H1 (cell line): ENCODE measurements around the gene BSPRY. TPM values are rescaled to one million over a fixed set of nuclear protein-coding genes. Genes with fewer than 3 reads are reported as not detected.
A peak's percentile ranks its signal among the peaks of the same experiment; 100 is the strongest.

Source experiments
- EGR1 ChIP-seq: IDR thresholded peaks from 2 replicates; pipeline ENCODE4 v1.6.1; 2011; ENCODE audit warnings: low read depth, low read length, borderline replicate concordance
- HDAC2 ChIP-seq, 2 experiments: fragments of 300-600 bp in 1 of 2; sonication (generic) in 1 of 2; IDR thresholded peaks; 2 replicates each; pipeline ENCODE4 v1.6.1; 2011 to 2012; ENCODE audit warnings: low read depth in 2 of 2, low read length in 2 of 2, mild to moderate bottlenecking in 2 of 2, moderate library complexity in 2 of 2, borderline replicate concordance in 1 of 2, inconsistent platforms in 1 of 2
- JUND ChIP-seq: IDR thresholded peaks from 2 replicates; pipeline ENCODE4 v1.6.1; 2011; ENCODE audit warnings: mild to moderate bottlenecking, improper control_type of control experiment, low read length
- TAF1 ChIP-seq: IDR thresholded peaks from 2 replicates; pipeline ENCODE4 v1.6.1; 2011; ENCODE audit warnings: mild to moderate bottlenecking, low read depth, low read length
- TEAD4 ChIP-seq: IDR thresholded peaks from 2 replicates; pipeline ENCODE4 v1.6.1; 2012; ENCODE audit warnings: low read depth, low read length, inconsistent platforms, mixed read lengths
- polyA plus RNA-seq, 7 experiments: library from polyadenylated mRNA; depleted of rRNA in 3 of 7; stranded (reverse) in 5 of 7; unstranded in 2 of 7; fragments of >200 nt in 5 of 7; fragments of 200-250 nt in 2 of 7; gene quantifications; 1 replicate in 5 of 7; 2 replicates in 1 of 7; 4 replicates in 1 of 7; pipeline versions ENCODE4 v1.2.1 to v1.2.3, GENCODE V29; 2011 to 2013; ENCODE audit warnings: missing spikeins in 2 of 7, mixed read lengths in 2 of 7
- total RNA-seq: library from RNA; stranded (reverse); fragmentation: NEBNext Ultra II Directional; extraction: Animal tissue kit (Norgen Biotek cat#: 25700); gene quantifications from 2 replicates; pipeline ENCODE4 v1.2.1, GENCODE V29; 2021
- TF ChIP-seq, protein P1 (sequence below): IDR thresholded peaks from 2 replicates; pipeline ENCODE4 v1.6.1; 2012; ENCODE audit warnings: low read length, inconsistent platforms
- TF ChIP-seq, protein P2 (sequence below): fragments of 300-600 bp; sonication (generic); IDR thresholded peaks from 2 replicates; pipeline ENCODE4 v1.7.1; 2012; ENCODE audit warnings: low read length, moderate library complexity, mild to moderate bottlenecking, inconsistent platforms; ENCODE audit not compliant: insufficient replicate concordance

The BSPRY gene
- total and polyA plus RNA-seq, 2 of the 8 experiments (the other 6 are each of a cell fraction or from before 2014, with no cell fraction given), result 5.5 to 10.9 TPM

DNA sequence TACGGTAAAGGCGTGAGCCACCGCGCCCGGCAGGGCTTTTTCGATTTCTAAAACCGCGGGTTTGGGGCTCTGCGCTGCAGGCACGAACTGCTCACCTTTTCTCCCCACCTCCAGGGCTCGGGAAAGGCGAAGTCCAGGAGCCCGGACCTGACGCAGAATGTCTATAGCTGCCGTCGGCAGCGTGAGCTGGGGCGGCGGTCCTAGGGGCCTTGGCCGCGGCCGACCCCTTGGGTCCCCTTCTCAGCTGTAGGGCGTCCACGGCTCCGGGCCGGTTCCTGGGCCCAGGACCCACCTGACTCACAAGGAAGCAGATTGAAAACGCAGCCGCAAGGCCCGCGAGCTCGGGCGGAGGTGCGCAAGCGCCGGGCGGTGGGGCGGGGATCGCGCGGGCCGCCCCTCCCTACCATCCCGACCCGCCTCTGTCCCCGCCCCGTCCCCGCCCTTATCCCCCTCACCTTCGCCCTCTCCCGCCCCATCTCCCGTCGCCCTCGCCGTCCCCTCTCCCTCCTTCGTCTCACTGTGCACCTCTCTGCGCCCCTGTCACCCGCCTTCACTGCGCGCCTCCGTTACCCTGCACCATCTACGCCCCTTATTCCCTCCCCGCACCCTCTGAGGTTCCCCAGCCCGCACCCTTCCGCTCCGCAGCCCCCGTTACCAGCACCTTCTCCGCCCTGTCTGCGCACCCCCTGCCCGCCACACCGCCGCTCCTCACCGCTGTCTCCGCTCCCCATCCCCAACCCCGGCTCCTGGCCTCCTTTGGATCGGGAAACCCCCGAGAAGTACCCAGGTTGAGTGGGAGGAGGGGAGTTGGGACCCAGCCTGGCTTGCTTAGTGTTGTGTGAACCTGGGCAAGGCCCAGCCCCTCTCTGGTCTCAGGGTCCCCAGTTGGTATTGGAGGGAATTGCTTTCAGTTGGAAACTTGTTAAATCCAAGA lies 27.6 kb downstream of the BSPRY start, which contains the start of gene HDHD3 (continued):
- no peak for TF ChIP-seq JUND
- TF ChIP-seq EGR1, result 0 out of 2 replicates have a peak, but pooled peaks have one; percentile 30
- TF ChIP-seq TAF1, result peak; percentile 61
- no peak for TF ChIP-seq HDAC2 (IDR thresholded peaks at IDR 0.05; ENCODE audit: borderline replicate concordance in 1 of 2, low read depth in 2 of 2, low read length in 2 of 2)
- TF ChIP-seq, protein P1, sequence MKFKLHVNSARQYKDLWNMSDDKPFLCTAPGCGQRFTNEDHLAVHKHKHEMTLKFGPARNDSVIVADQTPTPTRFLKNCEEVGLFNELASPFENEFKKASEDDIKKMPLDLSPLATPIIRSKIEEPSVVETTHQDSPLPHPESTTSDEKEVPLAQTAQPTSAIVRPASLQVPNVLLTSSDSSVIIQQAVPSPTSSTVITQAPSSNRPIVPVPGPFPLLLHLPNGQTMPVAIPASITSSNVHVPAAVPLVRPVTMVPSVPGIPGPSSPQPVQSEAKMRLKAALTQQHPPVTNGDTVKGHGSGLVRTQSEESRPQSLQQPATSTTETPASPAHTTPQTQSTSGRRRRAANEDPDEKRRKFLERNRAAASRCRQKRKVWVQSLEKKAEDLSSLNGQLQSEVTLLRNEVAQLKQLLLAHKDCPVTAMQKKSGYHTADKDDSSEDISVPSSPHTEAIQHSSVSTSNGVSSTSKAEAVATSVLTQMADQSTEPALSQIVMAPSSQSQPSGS, result no peak
- TF ChIP-seq, protein P2, sequence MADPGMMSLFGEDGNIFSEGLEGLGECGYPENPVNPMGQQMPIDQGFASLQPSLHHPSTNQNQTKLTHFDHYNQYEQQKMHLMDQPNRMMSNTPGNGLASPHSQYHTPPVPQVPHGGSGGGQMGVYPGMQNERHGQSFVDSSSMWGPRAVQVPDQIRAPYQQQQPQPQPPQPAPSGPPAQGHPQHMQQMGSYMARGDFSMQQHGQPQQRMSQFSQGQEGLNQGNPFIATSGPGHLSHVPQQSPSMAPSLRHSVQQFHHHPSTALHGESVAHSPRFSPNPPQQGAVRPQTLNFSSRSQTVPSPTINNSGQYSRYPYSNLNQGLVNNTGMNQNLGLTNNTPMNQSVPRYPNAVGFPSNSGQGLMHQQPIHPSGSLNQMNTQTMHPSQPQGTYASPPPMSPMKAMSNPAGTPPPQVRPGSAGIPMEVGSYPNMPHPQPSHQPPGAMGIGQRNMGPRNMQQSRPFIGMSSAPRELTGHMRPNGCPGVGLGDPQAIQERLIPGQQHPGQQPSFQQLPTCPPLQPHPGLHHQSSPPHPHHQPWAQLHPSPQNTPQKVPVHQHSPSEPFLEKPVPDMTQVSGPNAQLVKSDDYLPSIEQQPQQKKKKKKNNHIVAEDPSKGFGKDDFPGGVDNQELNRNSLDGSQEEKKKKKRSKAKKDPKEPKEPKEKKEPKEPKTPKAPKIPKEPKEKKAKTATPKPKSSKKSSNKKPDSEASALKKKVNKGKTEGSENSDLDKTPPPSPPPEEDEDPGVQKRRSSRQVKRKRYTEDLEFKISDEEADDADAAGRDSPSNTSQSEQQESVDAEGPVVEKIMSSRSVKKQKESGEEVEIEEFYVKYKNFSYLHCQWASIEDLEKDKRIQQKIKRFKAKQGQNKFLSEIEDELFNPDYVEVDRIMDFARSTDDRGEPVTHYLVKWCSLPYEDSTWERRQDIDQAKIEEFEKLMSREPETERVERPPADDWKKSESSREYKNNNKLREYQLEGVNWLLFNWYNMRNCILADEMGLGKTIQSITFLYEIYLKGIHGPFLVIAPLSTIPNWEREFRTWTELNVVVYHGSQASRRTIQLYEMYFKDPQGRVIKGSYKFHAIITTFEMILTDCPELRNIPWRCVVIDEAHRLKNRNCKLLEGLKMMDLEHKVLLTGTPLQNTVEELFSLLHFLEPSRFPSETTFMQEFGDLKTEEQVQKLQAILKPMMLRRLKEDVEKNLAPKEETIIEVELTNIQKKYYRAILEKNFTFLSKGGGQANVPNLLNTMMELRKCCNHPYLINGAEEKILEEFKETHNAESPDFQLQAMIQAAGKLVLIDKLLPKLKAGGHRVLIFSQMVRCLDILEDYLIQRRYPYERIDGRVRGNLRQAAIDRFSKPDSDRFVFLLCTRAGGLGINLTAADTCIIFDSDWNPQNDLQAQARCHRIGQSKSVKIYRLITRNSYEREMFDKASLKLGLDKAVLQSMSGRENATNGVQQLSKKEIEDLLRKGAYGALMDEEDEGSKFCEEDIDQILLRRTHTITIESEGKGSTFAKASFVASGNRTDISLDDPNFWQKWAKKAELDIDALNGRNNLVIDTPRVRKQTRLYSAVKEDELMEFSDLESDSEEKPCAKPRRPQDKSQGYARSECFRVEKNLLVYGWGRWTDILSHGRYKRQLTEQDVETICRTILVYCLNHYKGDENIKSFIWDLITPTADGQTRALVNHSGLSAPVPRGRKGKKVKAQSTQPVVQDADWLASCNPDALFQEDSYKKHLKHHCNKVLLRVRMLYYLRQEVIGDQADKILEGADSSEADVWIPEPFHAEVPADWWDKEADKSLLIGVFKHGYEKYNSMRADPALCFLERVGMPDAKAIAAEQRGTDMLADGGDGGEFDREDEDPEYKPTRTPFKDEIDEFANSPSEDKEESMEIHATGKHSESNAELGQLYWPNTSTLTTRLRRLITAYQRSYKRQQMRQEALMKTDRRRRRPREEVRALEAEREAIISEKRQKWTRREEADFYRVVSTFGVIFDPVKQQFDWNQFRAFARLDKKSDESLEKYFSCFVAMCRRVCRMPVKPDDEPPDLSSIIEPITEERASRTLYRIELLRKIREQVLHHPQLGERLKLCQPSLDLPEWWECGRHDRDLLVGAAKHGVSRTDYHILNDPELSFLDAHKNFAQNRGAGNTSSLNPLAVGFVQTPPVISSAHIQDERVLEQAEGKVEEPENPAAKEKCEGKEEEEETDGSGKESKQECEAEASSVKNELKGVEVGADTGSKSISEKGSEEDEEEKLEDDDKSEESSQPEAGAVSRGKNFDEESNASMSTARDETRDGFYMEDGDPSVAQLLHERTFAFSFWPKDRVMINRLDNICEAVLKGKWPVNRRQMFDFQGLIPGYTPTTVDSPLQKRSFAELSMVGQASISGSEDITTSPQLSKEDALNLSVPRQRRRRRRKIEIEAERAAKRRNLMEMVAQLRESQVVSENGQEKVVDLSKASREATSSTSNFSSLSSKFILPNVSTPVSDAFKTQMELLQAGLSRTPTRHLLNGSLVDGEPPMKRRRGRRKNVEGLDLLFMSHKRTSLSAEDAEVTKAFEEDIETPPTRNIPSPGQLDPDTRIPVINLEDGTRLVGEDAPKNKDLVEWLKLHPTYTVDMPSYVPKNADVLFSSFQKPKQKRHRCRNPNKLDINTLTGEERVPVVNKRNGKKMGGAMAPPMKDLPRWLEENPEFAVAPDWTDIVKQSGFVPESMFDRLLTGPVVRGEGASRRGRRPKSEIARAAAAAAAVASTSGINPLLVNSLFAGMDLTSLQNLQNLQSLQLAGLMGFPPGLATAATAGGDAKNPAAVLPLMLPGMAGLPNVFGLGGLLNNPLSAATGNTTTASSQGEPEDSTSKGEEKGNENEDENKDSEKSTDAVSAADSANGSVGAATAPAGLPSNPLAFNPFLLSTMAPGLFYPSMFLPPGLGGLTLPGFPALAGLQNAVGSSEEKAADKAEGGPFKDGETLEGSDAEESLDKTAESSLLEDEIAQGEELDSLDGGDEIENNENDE, result no peak
- no peak for TF ChIP-seq TEAD4
